NCI-H2227 (cell line): ENCODE measurements around the gene NOTUM.
A peak's percentile ranks its signal among the peaks of the same experiment; 100 is the strongest.
"Not testable (repeated sequence)": the region's sequence is repeated elsewhere in the genome, so short reads cannot be mapped to it uniquely, and the experiment has no call there.

ENCODE experiments used
- DNase-seq: peaks from one replicate; lab custom pipeline; 2025; ENCODE audit not compliant: unreplicated experiment; lab: John Stamatoyannopoulos, UW

The NOTUM gene

DNA sequence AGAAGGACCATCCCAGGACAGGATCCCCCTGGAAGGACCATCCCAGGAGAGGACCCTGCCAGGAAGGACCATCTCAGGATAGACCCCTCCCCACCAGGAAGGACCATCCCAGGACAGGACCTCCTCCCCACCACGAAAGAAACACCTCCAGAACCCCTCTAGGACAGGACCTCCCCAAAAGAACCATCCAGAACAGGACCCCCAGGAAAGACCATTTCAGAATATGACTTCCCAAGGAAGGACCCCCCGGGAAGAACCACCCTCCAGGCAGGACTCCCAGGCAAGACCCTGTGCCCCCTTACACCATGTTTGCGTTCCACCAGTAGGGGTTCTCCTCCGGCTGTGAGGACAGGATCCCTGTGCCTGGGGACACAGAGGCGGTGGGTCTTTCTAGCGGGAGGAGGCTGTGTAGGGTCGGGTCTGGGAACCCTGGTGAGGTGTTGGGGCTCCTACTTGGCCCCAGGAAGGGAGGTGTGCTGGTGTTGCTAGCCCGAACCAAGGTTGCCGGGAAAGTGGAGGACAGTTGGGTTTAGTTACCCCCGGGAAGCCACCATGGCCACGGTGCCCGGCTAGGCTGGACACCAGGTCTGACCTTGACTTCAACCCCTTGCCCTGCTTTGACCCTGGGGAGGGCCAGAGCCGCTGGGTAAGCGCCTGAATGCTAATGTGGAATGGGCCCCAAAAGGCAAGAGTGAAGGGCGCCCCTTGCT, 2.2 kb downstream of the NOTUM start:
- no peak for DNase-seq

DNA sequence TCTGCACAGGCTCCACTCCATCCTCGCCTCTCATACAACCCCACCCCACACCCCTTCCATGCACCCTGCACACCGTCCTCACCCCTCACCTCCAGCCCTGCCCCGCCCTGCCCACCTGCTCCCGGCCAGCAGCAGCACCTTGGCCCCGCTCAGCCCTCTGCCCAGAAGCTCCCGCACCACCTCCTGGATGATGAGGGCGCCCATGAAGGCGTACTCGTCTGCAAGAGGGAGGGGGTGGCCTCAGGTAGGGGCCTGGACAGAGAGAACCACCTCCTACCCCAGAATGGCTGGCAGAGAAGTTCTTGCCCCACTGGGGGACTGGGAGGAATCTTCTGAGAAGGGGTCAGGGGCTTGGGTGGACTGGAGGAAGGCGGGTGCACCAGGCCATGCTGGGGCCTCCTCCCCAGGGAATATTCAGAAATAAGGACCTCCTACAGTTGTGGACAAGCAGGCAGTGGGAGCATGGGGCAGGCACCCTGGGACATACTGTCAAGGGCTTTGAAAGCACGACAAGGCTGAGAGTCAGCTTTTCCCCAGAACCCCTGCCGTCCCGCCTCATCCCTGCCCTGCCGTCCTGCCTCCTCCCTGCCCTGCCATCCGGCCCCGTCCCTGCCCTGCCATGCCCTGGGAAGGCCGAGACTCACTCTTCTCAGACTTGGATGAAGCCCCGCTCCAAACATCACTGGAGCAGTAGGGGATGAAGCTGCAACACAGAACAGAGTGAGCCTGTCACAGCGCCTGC, 3.1 kb downstream of the NOTUM start:
- DNase-seq: no peak

DNA sequence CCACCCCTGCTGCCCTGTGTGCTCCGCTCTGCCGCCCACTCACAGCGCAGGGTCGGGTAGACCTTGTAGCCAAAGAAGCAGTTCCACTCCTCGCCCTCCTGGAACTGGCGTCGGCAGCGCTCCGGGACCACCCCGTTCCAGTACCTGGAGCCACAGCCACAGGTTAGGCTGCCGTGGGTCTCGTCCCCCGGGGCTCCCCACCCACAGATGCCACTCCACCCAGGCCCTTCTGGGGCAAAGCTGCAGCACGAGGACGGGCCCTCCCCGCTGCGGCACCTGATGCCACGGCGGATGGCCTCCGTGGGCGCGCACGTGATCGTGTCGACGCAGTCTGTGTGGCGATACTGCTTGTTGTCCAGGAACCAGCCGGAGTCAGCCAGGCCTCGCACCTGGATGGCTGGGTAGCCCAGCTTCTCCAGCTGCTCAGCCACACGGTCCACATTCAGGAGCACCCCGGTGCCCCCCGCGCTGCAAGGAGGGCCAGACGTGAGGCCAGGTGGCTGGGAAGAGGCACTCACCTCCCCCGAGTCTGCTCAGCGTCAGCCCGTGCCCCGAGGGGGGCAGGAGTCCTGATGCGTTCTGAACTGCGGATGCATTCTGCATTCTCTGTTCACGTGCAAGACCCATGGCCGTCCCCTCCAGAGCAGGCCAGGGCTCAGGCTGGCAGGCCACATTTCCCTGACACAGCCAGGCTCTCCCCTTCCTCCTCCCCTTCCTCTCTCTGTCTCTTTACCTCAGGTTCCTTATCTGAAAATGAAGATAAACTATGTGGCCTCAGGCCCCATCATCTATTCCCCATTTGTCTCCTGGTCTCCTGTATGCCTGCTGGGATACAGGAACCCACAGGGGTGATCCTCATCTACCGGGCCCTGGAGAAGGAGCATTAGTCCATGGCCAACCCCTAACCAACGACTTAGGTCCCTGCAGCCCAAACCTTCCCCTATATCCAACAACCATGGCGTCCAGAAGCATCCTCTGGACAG, 4.1 kb downstream of the NOTUM start:
- no peak for DNase-seq

DNA sequence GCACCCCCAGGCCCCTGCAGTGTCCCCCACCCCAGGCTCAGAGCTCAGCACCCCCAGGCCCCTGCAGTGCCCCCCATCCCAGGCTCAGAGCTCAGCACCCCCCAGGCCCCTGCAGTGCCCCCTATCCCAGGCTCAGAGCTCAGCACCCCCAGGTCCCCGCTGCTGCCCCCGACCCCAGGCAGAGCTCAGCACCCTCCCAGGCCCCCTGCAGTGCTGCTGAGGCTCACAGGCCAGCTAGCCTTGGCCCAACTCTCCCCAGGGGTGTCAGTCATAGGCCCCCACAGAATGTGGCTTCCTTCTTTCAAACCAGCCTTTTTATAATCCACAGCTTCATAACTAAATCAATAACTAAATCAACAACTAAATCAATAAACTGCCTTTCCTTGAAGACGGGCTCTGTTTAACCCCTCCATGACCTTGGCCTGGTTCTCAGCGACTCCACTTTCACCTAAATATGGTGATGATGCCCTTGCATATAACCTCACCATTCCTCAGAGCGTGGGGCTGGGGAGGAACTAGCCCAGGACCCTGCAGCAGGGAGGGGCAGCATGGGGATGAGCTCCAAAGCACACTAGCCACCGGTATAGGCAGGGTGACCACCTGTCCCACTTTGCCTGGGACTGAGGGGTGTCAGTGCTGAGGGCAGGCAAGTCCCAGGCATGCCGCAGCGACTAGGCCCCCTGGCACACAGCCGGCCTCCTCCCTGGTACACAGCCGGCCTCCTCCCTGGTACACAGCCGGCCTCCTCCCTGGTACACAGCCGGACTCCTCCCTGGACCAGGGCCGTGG, 5.0 kb downstream of the NOTUM start:
- no peak for DNase-seq

DNA sequence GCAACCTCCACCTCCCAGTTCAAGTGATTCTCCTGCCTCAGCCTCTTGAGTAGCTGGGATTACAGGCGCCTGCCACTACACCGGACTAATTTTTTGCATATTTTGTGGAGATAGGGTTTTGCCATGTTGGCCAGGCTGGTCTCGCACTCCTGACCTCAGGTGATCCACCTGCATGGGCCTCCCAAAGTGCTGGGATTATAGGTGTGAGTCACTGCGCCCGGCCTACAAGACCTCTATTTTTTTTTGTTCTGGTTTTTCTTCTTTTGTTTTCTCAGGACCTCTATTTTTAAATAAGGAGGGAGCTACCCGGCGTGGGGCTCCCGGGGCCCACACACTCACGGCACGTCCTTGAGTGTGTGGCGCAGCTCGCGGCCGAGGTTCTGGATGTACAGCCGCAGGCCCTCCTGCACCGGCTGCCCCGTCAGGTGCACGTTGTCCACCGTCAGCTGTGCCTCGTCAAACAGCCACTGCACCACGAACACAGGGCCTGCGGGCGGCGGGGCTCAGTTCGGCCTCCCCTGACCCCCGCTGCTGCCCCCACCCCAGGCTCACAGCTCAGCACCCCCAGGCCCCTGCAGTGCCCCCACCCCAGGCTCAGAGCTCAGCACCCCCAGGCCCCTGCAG, 5.8 kb downstream of the NOTUM start:
- no peak for DNase-seq

DNA sequence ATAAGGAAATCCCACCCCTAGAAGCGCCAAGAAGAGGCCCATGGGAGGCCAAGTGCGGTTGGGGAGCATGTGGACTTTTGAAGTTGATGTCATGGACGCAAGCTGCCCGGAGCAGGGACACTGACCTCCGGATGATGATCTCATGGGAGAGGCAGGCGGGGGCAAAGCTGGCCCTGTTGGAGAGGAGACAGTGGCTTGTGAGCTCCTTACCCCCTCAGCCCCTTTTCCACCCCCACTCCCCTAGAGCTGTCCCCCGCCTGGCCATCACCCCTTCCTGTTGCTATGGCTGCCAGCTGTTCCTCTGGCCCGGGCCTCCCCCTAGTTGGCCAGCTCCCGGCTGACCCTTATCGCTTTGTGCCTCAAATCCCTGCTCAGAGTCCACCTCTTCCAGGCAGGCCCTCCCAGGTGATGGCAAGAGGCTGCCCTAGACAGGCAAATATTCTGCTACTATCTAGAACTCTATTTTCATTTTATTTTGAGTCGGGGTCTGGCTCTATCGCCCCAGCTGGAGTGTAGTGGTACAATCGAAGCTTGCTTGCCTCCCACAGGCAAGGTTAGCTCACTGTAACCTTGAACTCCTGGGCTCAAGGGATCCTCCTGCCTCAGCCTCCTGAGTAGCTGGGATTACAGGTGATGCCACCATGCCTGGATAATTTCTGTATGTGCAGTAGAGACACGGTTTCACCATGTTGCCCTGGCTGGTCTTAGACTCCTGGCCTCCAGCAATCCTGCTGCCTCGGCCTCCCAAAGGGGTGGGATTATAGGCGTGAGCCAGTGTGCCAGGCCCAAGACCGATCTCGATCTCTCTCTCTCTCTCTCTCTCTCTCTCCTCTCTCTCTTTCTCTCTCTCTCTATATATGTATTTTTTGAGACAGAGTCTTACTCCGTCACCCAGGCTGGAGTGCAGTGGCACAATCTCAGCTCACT, 6.6 kb downstream of the NOTUM start:
- no peak for DNase-seq

DNA sequence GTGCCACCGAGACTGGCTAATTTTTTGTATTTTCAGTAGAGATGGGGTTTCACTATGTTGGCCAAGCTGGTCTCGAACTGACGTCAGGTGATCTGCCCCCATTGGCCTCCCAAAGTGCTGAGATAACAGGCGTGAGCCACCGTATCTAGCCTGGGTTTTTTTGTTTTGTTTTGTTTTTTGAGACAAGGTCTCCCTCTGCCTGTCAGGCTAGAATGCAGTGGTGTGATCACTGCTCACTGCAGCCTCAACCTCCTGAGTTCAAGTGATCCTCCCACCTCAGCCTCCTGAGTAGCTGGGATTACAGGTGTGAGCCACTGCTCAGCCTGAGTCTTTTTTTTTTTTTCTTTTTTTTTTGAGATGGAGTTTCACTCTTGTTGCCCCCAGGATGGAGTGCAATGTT, 7.5 kb downstream of the NOTUM start:
- not testable (repeated sequence) for DNase-seq

DNA sequence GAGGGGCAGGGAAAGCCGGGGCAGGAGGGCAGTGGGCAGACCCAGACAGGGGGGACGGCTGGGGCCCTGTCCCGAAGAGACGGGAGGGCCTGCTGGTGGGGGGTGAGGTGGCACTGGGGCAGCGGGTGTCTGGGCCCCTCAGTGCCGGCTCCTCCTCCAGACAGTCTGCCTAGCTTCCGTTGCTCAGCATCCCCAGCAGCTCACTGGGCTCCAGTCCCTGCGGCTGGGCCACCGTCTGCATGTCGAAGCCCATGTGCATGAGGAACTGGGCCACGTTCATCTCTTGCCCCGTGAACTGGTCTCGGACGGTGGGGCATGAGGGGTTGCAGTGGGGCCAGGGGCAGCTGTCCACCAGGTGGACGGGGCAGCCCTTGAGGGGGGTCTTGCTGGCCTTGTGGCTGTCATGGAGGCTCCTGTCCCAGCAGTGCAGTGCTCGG, 8.2 kb downstream of the NOTUM start:
- DNase-seq: no peak

DNA sequence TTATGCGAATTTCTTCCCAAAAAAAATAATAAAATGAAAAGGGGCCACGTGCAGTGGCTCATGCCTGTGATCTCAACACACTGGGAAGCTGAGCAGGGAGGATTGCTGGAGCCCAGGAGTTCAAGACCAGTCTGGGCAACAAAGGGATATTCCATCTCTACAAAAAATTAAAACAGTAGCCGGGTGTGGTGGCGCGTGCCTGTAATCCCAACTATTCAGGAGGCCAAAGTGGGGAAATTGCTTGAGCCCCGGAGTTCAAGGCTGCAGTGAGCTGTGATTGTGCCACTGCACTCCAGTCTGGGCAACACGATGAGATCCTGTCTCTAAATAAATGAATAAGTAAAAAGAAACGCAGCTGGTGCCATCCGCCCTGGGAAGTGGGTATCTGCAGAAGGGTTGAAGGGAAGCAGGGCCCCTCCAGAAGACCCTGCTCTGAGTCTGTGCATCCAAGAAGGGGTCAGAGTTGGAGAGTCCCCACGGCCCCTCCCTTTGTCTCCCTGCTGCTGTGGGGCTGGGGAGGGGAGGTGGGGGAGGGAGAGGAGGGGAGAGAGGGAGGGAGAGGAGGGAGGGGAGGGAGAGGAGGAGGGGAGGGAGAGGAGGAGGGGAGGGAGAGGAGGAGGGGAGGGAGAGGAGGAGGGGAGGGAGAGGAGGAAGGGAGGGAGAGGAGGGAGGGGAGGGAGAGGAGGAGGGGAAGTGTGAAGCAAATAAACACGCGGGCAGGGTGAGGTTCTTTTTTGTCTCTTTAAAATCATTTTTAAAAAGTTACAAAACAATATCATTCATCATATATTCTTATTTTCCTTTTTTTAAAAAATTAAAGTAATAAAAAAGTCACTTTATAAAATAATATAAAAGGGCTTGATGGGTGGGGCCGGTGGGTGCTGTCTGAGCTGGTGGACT, 9.0 kb downstream of the NOTUM start:
- no peak for DNase-seq

DNA sequence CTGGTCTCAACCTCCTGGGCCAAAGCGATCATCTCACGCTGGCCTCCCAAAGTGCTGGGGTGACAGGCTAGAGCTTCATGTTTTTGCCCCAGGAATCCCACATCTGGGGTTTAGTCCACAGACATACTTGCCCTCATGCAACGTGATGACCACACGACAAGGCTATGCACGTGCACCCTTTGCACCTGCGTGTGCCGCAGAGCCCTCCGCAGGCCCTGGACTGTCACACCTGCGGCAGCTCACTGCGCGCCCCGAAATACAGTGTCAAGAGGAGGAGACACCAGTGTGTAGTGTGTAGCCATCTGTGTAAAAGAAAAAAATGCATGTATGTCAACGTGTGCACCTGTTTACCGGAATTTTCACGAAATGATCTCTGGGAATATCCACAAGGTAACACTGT, 10.5 kb downstream of the NOTUM start:
- no peak for DNase-seq

DNA sequence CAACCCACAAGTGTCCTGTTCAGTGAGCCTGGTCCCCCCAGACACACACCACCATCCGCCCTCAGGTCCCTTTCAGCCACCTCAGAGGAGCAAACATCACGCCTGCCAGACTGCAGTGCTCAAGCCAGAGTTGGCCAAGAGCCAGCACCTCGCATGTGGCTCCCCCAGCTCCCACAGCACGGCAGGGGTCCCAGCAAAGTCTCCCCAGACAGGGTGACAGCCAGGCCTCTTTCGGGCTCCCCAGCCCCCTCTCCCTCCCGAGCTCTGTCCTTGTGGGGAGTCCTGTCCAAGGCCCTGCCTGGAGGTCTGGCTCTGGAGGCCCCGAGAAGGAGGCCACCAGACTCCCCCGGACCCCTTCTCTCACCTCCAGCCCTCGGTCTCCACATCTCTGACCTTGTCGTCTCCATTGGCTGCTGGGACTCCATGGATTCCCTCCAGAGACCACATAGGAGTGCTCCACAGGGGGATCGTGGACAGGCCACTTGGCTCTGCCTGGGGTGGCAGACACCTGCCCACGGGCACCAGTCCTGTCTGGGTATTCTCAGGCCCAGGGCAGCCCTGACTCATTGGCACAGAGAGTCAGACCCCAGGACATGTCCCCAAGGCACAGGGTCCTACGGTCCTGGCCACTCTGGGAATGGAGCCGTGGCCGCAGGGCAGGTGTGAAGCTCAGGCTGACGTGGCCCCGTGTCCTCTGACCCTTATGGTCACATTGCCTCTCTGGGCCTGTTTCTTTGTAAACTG, 12.2 kb downstream of the NOTUM start:
- no peak for DNase-seq

DNA sequence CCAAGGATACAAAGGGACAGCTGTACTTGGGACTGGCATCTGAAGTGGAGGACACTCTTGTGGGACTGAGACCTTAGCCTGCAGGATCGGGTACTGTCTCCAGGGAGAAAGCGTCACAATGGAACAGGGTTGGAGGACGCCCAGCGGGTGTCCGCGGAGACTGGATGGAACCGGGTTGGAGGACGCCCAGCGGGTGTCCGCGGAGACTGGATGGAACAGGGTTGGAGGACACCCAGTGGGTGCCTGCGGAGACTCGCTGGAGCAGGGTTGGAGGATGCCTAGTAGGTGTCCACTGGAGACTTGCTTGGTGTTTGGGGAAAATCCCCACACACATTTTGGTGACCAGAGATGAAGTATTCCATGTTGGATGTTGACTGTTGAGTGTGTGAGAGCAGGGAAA, 13.8 kb downstream of the NOTUM start, which contains the start of gene MYADML2:
Gene MYADML2, minus strand, starts transcription at position 45 of the 400 bp plus-strand sequence. CDS start 5,492 bp downstream, outside the sequence.
- no peak for DNase-seq

DNA sequence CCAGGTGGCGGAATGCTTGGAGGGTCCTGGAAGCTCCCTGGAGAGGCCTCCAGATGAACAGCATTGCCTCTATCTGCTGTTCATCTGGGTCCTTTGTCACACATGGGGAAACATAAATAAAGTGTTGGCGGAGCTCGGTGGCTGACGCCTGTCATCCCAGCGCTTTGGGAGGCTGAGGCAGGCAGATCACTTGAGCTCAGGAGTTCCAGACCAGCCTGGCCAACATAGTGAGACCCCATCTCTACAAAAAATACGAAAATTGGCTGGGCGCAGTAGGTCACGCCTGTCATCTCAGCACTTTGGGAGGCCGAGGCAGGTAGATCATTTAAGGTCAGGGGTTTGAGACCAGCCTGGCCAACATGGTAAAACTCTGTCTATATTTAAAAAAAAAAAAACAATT, 16.1 kb downstream of the NOTUM start:
- DNase-seq: no peak

DNA sequence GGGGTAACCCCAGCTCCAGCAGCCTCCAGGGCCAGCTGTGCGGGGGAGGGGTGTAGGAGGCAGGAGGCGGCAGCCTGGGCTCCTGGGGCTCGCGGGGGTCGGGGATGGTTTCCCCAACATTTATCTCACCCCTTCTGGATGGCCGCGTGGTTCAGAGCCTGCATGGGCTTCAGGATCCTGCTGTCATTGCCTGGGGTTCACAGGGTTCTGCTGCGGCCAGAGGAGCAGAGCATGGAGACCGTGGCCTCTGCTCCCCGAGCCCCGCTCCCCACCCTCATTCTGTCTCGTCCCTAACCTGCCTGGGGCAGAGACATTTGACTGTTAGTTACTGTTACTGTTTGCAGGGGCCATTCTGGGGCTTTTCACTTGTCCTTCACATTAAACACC, 18.8 kb downstream of the NOTUM start:
- DNase-seq: no peak

DNA sequence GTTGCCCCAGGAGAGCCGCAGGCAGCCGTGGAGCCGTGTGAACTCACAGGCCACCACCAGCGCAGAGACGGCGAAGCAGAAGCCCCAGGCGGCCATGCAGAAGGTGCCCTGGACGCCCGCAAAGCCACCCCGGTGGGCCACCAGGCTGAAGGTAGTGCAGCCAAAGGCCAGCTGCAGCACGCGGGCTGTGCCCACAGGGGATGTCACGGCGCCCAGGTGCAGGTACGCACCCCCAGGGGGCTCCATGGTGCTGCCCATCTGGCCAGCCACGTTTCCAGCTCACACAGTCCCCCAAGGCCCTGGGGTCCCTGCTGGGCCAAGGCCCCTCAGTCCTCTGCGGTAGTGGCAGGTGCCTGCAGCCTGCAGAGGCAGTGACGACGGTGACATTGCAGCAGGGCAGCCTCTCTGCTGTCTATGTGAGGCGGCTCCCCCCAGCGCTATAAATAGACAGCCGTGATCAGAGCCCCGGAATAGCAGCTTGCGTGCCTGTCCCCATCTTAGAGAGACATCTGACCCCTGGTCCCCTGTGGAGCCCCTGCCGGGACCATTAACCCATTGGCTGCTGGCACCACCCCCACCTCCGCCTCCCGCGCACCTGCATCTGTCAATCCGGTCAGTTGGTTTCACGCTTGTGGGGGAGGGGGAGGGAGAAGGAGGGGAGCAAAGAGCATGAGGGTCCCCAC, 19.4 kb downstream of the NOTUM start:
- peak; percentile 69 for DNase-seq

DNA sequence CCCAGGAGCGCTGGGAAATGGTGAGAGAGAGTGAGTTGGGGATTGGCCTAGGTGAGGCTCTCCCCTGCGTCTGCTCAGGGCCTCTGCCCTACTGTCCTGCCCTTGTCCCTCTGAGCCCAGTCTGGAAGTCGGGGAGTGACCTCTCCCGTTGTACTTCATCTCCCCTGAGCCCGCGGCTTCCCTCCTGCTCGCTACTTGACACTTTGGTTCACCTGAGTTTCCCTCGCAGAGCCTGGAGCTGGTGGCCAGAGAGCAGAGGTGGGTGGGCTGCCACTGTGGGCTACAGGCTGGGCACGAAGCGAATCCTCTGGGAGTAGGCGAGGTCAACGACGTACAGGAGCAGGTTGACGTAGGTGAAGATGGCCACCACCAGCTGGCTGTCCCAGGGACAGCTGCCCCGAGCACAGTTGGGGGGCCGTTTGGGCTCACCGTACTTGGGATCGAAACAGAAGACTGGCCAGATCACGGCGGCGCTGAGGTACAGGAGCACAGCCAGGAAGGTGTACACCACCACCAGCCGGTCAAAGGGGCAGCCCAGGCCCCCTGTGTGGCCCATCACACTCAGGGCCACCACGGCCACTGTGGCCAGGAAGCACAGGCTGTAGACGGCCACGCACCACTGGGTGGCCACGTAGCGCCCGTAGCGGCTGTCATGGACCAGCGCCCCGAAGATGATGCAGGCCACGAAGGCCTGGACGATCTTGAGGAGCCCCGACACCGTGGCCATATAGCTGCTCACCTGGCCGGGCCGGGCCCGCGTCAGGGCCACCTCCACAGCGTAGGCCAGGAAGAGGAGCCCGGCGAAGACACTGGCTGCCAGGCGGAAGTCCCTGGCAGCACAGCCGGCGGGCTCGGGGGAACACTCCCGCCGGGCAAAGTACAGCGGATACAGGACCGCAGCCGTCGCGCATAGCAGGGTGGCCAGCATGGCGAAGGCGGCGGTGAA, 20.2 kb downstream of the NOTUM start:
- no peak for DNase-seq
